Suprapubic skin (tissue), 4 donors: ENCODE results near the gene LLCFC1. TPM values are rescaled to one million over a fixed set of nuclear protein-coding genes. Genes with fewer than 3 reads are reported as not detected.

Source experiments
- total RNA-seq, 4 donors: library from RNA; depleted of rRNA; stranded (reverse); fragments of >200 nt; gene quantifications; one replicate each; pipeline ENCODE4 v1.1.0, GENCODE V29; 2016

Gene LLCFC1
- total RNA-seq, 4 donors from 2014 or later = not detected

Other genes with a start within 250 kb of the LLCFC1 start
- not detected for gene PRSS1, start 190.0 kb upstream of the LLCFC1 start, total RNA-seq
- not detected for gene PRSS2, start 168.5 kb upstream of the LLCFC1 start, total RNA-seq
- 100 to 1,000 TPM; 207 to 299 (median 258) TPM for gene EPHB6, start 84.4 kb upstream of the LLCFC1 start, total RNA-seq
- 10 to 100 TPM in 3 of 4 donors, 1 to 10 TPM in 1; 7.5 to 34.8 (median 15.0) TPM for gene TRPV6, start 53.7 kb upstream of the LLCFC1 start, total RNA-seq
- gene TRPV5, start 5.7 kb upstream of the LLCFC1 start, total RNA-seq = not detected
- under 1 TPM in 1 of 4 donors, not detected in 3; 0.32 TPM for gene KEL, start 22.9 kb downstream of the LLCFC1 start, total RNA-seq
- gene OR9A2, start 87.6 kb downstream of the LLCFC1 start, total RNA-seq = under 1 TPM in 1 of 4 donors, not detected in 3; 0.64 TPM
- gene OR6V1, start 112.9 kb downstream of the LLCFC1 start, total RNA-seq = not detected
- 1,000 to 10,000 TPM in 2 of 4 donors, 100 to 1,000 TPM in 2; 126 to 1,475 (median 815) TPM for gene PIP, start 192.6 kb downstream of the LLCFC1 start, total RNA-seq
- not detected for gene TAS2R39, start 243.9 kb downstream of the LLCFC1 start, total RNA-seq